ENCODE data around the gene CUX1.

Gene CUX1

DNA sequence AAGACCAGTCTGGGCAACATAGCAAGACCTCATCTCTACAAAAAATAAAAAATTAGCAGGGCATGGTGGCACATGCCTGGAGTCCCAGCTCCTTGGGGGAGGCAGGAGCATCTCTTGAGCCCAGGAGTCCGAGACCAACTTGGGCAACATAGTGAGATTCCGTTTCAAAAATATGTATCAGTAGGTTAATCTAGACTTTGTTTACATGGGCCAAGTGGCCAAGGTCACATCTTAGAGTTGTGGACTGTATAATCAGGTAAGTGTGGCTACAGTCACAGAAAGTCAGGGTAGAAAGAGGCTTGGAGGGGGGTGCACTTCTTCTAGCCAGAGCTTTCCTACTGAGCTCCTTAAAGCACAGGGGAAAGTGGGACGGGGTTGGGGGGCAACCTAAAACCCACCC is 174.4 kb downstream of the CUX1 start:
- no peak for FAIRE-seq
- TF ChIP-seq POLR2A (IDR thresholded peaks at IDR 0.05; ENCODE audit: low read depth, low read length) (no peak), POLR2AphosphoS5 (IDR thresholded peaks at IDR 0.05; ENCODE audit: low read depth, low read length) (no peak), TAF1 (IDR thresholded peaks at IDR 0.05; ENCODE audit: borderline replicate concordance, low read depth, low read length) (no peak)
- no peak for DNase-seq (ENCODE audit: insufficient read length)

DNA sequence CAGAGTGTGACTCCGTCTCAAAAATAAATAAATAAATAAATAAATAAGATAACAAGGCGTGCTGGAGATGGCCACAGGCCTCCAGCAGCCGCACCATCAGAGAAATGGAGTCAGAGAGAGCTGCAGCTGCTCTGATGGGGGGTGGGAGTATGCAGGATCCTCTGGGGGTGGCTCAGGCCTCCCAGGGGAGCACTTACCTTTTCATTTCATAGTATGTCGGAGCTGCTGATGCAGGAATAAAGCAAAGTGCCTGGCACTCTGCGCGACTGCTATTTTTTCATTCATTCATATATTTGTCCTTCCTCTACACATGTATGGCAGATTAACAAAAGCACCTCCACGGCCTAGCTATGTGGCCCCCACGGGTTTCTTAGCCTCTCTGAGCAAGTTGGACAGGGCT is 175.9 kb downstream of the CUX1 start:
- TF ChIP-seq POLR2AphosphoS5 (IDR thresholded peaks at IDR 0.05; ENCODE audit: low read depth, low read length), result no peak
- TF ChIP-seq POLR2A (IDR thresholded peaks at IDR 0.05; ENCODE audit: low read depth, low read length), result no peak
- DNase-seq (ENCODE audit: insufficient read length) (no peak), FAIRE-seq (no peak)

GRCh38 chr7:101995121-101995520 is 177.7 kb downstream of the CUX1 start:
- TF ChIP-seq POLR2AphosphoS5 (IDR thresholded peaks at IDR 0.05; ENCODE audit: low read depth, low read length) (no peak), POLR2A (IDR thresholded peaks at IDR 0.05; ENCODE audit: low read depth, low read length) (no peak), TAF1 (IDR thresholded peaks at IDR 0.05; ENCODE audit: borderline replicate concordance, low read depth, low read length) (no peak)
- no peak for DNase-seq (ENCODE audit: insufficient read length)
- FAIRE-seq, result no peak

DNA sequence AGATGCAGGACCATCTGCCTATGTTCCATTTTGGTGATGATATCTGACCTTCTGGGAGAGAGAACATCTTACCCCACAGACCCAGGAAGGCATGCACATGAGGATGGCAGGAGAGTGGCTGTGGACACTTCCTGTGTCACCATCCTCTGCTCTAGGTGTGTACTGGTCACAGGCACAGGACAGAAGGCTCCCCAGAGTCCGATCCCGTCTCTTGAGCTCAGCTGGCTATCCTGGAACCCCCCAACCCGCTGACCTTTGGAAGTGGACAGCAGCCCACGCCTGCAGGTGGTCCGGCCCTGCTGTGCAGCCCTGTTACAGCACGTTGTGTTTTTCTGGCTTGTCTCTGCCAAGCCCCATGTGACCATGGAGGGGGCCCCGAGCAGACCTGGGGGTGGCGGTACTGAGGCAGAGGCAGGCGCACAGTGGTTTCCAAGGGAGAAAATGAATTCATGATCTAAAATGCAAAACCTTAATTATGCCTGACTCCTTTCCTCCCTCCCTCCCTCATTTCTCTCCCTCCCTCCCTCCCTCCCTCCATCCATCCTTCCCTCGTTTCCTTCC is 178.8 kb downstream of the CUX1 start:
- no peak for FAIRE-seq
- no peak for TF ChIP-seq POLR2AphosphoS5 (IDR thresholded peaks at IDR 0.05; ENCODE audit: low read depth, low read length)
- TF ChIP-seq TAF1 (IDR thresholded peaks at IDR 0.05; ENCODE audit: borderline replicate concordance, low read depth, low read length), result no peak
- no peak for TF ChIP-seq POLR2A (IDR thresholded peaks at IDR 0.05; ENCODE audit: low read depth, low read length)
- no peak for DNase-seq (ENCODE audit: insufficient read length)

DNA sequence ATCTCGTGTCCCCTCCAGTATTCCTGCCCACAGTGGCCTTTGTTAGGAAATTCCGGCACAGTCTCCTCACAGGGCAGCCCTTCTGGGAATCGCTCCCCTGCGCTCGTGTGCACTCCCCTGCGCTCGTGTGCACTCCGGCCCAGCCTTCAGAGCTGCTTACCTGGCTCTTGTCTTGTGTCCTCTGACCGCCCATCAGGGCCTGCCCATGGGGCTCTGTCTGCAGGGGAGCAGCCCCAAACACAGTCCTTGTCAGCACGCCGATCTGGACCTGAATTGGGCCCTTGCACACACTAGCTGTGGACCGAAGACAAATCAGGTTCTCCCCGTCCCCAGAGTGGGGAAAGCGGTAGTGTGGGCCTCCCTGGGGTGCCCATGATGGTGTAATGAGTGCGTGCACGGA is 179.4 kb downstream of the CUX1 start:
- FAIRE-seq, result no peak
- DNase-seq (ENCODE audit: insufficient read length), result no peak
- TF ChIP-seq TAF1 (IDR thresholded peaks at IDR 0.05; ENCODE audit: borderline replicate concordance, low read depth, low read length) (no peak), POLR2A (IDR thresholded peaks at IDR 0.05; ENCODE audit: low read depth, low read length) (no peak), POLR2AphosphoS5 (IDR thresholded peaks at IDR 0.05; ENCODE audit: low read depth, low read length) (no peak)

- FAIRE-seq, result no peak
- TF ChIP-seq POLR2AphosphoS5 (IDR thresholded peaks at IDR 0.05; ENCODE audit: low read depth, low read length) (no peak), TAF1 (IDR thresholded peaks at IDR 0.05; ENCODE audit: borderline replicate concordance, low read depth, low read length) (no peak), POLR2A (IDR thresholded peaks at IDR 0.05; ENCODE audit: low read depth, low read length) (no peak)
- DNase-seq (ENCODE audit: insufficient read length), result no peak
Observed at GRCh38 chr7:101998029-101998905, 180.8 kb downstream of the CUX1 start.

DNA sequence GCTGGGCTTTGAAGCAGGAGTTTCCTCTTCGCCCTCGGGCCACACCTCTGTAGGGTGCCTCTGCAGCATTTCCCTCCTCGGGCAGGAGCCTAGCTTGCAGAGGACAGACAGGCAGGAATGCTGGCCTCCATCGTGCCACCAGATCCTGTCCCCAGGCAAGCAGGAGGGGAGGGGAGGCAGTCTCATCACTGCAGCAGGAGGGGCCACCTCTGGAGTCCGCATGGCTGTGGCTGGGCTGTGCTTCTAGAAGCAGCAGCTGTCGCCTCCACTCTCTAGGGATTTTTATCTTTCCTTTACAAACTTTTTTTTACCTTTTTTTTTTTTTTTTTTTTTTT is 181.4 kb downstream of the CUX1 start:
- DNase-seq (ENCODE audit: insufficient read length) (no peak), FAIRE-seq (no peak)
- no peak for TF ChIP-seq TAF1 (IDR thresholded peaks at IDR 0.05; ENCODE audit: borderline replicate concordance, low read depth, low read length)
- no peak for TF ChIP-seq POLR2AphosphoS5 (IDR thresholded peaks at IDR 0.05; ENCODE audit: low read depth, low read length)
- TF ChIP-seq POLR2A (IDR thresholded peaks at IDR 0.05; ENCODE audit: low read depth, low read length), result no peak

- DNase-seq (ENCODE audit: insufficient read length) (no peak), FAIRE-seq (no peak)
- TF ChIP-seq POLR2A (IDR thresholded peaks at IDR 0.05; ENCODE audit: low read depth, low read length) (no peak), POLR2AphosphoS5 (IDR thresholded peaks at IDR 0.05; ENCODE audit: low read depth, low read length) (no peak), TAF1 (IDR thresholded peaks at IDR 0.05; ENCODE audit: borderline replicate concordance, low read depth, low read length) (no peak)
Observed at GRCh38 chr7:101999393-101999792, 182.0 kb downstream of the CUX1 start.

- no peak for FAIRE-seq
- no peak for TF ChIP-seq POLR2AphosphoS5 (IDR thresholded peaks at IDR 0.05; ENCODE audit: low read depth, low read length)
- no peak for TF ChIP-seq POLR2A (IDR thresholded peaks at IDR 0.05; ENCODE audit: low read depth, low read length)
- no peak for TF ChIP-seq TAF1 (IDR thresholded peaks at IDR 0.05; ENCODE audit: borderline replicate concordance, low read depth, low read length)
Observed at GRCh38 chr7:102000123-102000522, 182.7 kb downstream of the CUX1 start.

DNA sequence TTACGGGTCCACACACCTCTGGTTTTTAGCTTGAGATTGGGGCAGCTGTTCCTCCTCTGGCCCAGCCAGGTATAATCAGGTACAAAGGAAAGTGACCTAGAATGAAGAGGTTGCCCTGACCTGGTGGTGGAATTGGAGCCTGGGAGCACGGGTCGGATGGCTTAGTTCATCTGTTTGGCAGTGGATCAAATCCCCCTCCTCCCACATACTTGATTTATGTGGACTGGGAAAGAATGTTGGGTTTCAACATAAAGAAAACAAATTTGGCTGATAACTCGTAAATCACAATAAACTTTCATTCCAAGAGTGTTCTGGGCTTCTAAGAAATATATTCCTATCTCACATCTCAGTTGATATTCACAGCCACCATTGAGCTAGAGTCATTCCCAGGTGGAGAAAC is 186.8 kb downstream of the CUX1 start:
- no peak for DNase-seq (ENCODE audit: insufficient read length)
- FAIRE-seq, result no peak
- TF ChIP-seq POLR2AphosphoS5 (IDR thresholded peaks at IDR 0.05; ENCODE audit: low read depth, low read length), result no peak
- TF ChIP-seq POLR2A (IDR thresholded peaks at IDR 0.05; ENCODE audit: low read depth, low read length), result no peak
- no peak for TF ChIP-seq TAF1 (IDR thresholded peaks at IDR 0.05; ENCODE audit: borderline replicate concordance, low read depth, low read length)

More at GRCh38 chr7:102000123-102000522, 182.7 kb downstream of the CUX1 start:
- no peak for DNase-seq (ENCODE audit: insufficient read length)

- no peak for DNase-seq (ENCODE audit: insufficient read length)
- TF ChIP-seq POLR2A (IDR thresholded peaks at IDR 0.05; ENCODE audit: low read depth, low read length), result no peak
- TF ChIP-seq POLR2AphosphoS5 (IDR thresholded peaks at IDR 0.05; ENCODE audit: low read depth, low read length), result no peak
- TF ChIP-seq TAF1 (IDR thresholded peaks at IDR 0.05; ENCODE audit: borderline replicate concordance, low read depth, low read length), result no peak
- no peak for FAIRE-seq
Observed at GRCh38 chr7:102004848-102005247, 187.4 kb downstream of the CUX1 start.

- TF ChIP-seq POLR2A (IDR thresholded peaks at IDR 0.05; ENCODE audit: low read depth, low read length), result no peak
- no peak for TF ChIP-seq POLR2AphosphoS5 (IDR thresholded peaks at IDR 0.05; ENCODE audit: low read depth, low read length)
- TF ChIP-seq TAF1 (IDR thresholded peaks at IDR 0.05; ENCODE audit: borderline replicate concordance, low read depth, low read length), result no peak
- DNase-seq (ENCODE audit: insufficient read length) (no peak), FAIRE-seq (no peak)
Observed at GRCh38 chr7:102005933-102006480, 188.6 kb downstream of the CUX1 start.

Measured in GM12892 (cell line).